A673 (cell line): ENCODE measurements around the gene LY6G5C. TPM values are rescaled to one million over a fixed set of nuclear protein-coding genes. Genes with fewer than 3 reads are reported as not detected.

Source experiments
- BruUV-seq: library from RNA; stranded (reverse); fragments of 400-500 nt; replicated peaks from 2 replicates; lab custom pipeline; 2021; lab: Mats Ljungman, UMichigan
- CTCF ChIA-PET: fragments of 300-600 bp; sonication (Branson Sonifier 250); formaldehyde crosslinking; loops from one replicate; lab custom pipeline; 2022; ENCODE audit warnings: antibody characterized with exemption; lab: Charles Lee
- POLR2A ChIA-PET: fragments of 300-600 bp; sonication (Branson Sonifier 250); formaldehyde crosslinking; loops from one replicate; lab custom pipeline; 2022; ENCODE audit warnings: antibody characterized with exemption; ENCODE audit not compliant: low non-redundant PET; lab: Charles Lee
- DNase-seq: peaks from one replicate; pipeline ENCODE4 v3.0.0-alpha.2; 2015; ENCODE audit warnings: low spot score
- H3K27ac ChIP-seq: fragments of 200-600 bp; sonication (generic); 2 replicates; pipeline ENCODE4 v1.5.1; 2016; ENCODE audit warnings: mixed run types, low read depth, mild to moderate bottlenecking, mixed read lengths, antibody characterized with exemption, low read length; ENCODE audit not compliant: poor library complexity, severe bottlenecking
- H3K27me3 ChIP-seq: fragments of 200-600 bp; sonication (generic); replicated peaks from 2 replicates; pipeline ENCODE4 v1.6.1; 2017; ENCODE audit warnings: mixed run types, low read depth, mild to moderate bottlenecking, mixed read lengths, antibody characterized with exemption, low read length; ENCODE audit not compliant: insufficient read depth, poor library complexity
- H3K36me3 ChIP-seq: fragments of 200-600 bp; sonication (generic); 2 replicates; pipeline ENCODE4 v1.6.1; 2016; ENCODE audit warnings: mixed run types, mild to moderate bottlenecking, mixed read lengths, antibody characterized with exemption, low read length; ENCODE audit not compliant: insufficient read depth, poor library complexity, severe bottlenecking
- H3K4me1 ChIP-seq: fragments of 200-600 bp; sonication (generic); 2 replicates; pipeline ENCODE4 v1.6.1; 2017; ENCODE audit warnings: mixed run types, mild to moderate bottlenecking, mixed read lengths, antibody characterized with exemption, low read length; ENCODE audit not compliant: insufficient read depth, poor library complexity, severe bottlenecking
- H3K4me3 ChIP-seq: fragments of 200-600 bp; sonication (generic); 2 replicates; pipeline ENCODE4 v1.5.1; 2016; ENCODE audit warnings: low read depth, mixed run types, mild to moderate bottlenecking, mixed read lengths, low read length; ENCODE audit not compliant: poor library complexity, severe bottlenecking
- H3K9me3 ChIP-seq: fragments of 200-600 bp; sonication (generic); 2 replicates; pipeline ENCODE4 v1.6.1; 2016; ENCODE audit warnings: mixed run types, low read depth, mild to moderate bottlenecking, mixed read lengths, antibody characterized with exemption, low read length; ENCODE audit not compliant: poor library complexity, severe bottlenecking
- CTCF ChIP-seq: fragments of 300-800, 200-600 bp; sonication (generic); conservative IDR thresholded peaks from 2 replicates; pipeline ENCODE4 v1.5.1; 2017; ENCODE audit warnings: low read depth, mild to moderate bottlenecking, antibody characterized with exemption, low read length, moderate library complexity, mixed read lengths
- EZH2 ChIP-seq: fragments of 200-600 bp; sonication (generic); IDR thresholded peaks from 2 replicates; pipeline ENCODE4 v1.6.1; 2017; ENCODE audit warnings: borderline replicate concordance, low read depth, mild to moderate bottlenecking, mixed read lengths, antibody characterized with exemption, low read length; ENCODE audit not compliant: poor library complexity, severe bottlenecking
- intact Hi-C: fragments of 100-400 bp; cut with micrococcal nuclease; formaldehyde crosslinking; loops from one replicate; pipeline ENCODE4 v1.10.0; 2022; ENCODE audit not compliant: unreplicated experiment
- total RNA-seq: library from RNA; stranded (reverse); gene quantifications from 2 replicates; pipeline ENCODE4 v1.2.3, GENCODE V29; 2021

LY6G5C gene
- total RNA-seq, 1 experiment from 2014 or later: 6.8 TPM

- POLR2A ChIA-PET: interaction anchor here (0.6 to 1.0 kb wide), 3 partner anchors 11 to 194 kb away, joined by 3 to 5 read pairs (median 4); partner anchors contain the start of gene HSPA1B
- H3K9me3 ChIP-seq: no peaks in the 10 kb centered on the region
- intact Hi-C loops: loop anchor here (10.0 kb wide), 1 partner anchor 108 kb away; the partner anchor contains the start of genes ATP6V1G2, DDX39B and NFKBIL1
Measured at GRCh38 chr6:31652925-31653724, 27.7 kb downstream of the LY6G5C start.

GRCh38 chr6:31651602-31652191 is 29.2 kb downstream of the LY6G5C start:
- CTCF ChIA-PET: interaction anchor here (0.6 to 1.2 kb wide), 2 partner anchors 9 to 30 kb away, joined by 3 to 5 read pairs; partner anchors contain the start of gene C6orf47

More at GRCh38 chr6:31652925-31653724, 27.7 kb downstream of the LY6G5C start:
- H3K4me3 ChIP-seq: peak overlapping the region; percentile 63
- BruUV-seq: TSS peak; percentile 95
- H3K4me1 ChIP-seq: peaks cover 14% of the 10 kb centered on the region
- H3K27me3 ChIP-seq: no peaks in the 10 kb centered on the region
- CTCF ChIA-PET: interaction anchor here (1.2 kb wide), 1 partner anchor 8 kb away, joined by 5 read pairs; the partner anchor contains the start of gene C6orf47
- peak; percentile 30; the same call in 1 of the 2 replicates for TF ChIP-seq CTCF
- TF ChIP-seq EZH2: no peak
- peaks cover 19% of the 10 kb centered on the region for H3K36me3 ChIP-seq
- peak overlapping the region; percentile 97 for H3K27ac ChIP-seq
- DNase-seq: peak; percentile 95

More at GRCh38 chr6:31651602-31652191, 29.2 kb downstream of the LY6G5C start:
- Histone ChIP-seq H3K36me3 (peaks cover 31% of the 10 kb centered on the region), H3K4me3 (peak overlapping the region; percentile 63), H3K4me1 (peaks cover 8% of the 10 kb centered on the region), H3K9me3 (no peaks in the 10 kb centered on the region), H3K27ac (peak overlapping the region; percentile 97), H3K27me3 (no peaks in the 10 kb centered on the region)
- TF ChIP-seq CTCF (no peak), EZH2 (no peak)
- peak; percentile 77 for DNase-seq
- TSS peak; percentile 58 for BruUV-seq
- intact Hi-C loops: loop anchor here (10.0 kb wide), 1 partner anchor 107 kb away; the partner anchor contains the start of genes ATP6V1G2, DDX39B and NFKBIL1
- POLR2A ChIA-PET: interaction anchor here (0.7 to 1.0 kb wide), 2 partner anchors 12 to 176 kb away, joined by 3 to 4 read pairs; partner anchors contain the start of gene HSPA1B
